H9 (cell line): Measurements from ENCODE around the gene CORO2B. TPM values are rescaled to one million over a fixed set of nuclear protein-coding genes. Genes with fewer than 3 reads are reported as not detected.

Source experiments
- DNase-seq: peaks from one replicate; pipeline ENCODE4 v3.0.0-alpha.2; 2017
- H2AFZ ChIP-seq: one replicate; pipeline ENCODE4 v1.6.1; 2013; ENCODE audit warnings: mild to moderate bottlenecking, low read length, control low read depth, moderate library complexity
- H2AK5ac ChIP-seq: 2 replicates; pipeline ENCODE4 v1.6.1; 2013; ENCODE audit warnings: low read length, control low read depth, mixed read lengths; ENCODE audit not compliant: insufficient read length
- H2BK120ac ChIP-seq: one replicate; pipeline ENCODE4 v1.6.1; 2013; ENCODE audit warnings: low read depth, mild to moderate bottlenecking, low read length, control low read depth, inconsistent platforms; ENCODE audit not compliant: poor library complexity, severe bottlenecking
- H2BK12ac ChIP-seq: 2 replicates; pipeline ENCODE4 v1.6.1; 2013; ENCODE audit warnings: low read length, control low read depth, mixed read lengths, low read depth; ENCODE audit not compliant: insufficient read length
- H2BK15ac ChIP-seq: 2 replicates; pipeline ENCODE4 v1.6.1; 2013; ENCODE audit warnings: low read depth, low read length, control low read depth
- H2BK20ac ChIP-seq: one replicate; pipeline ENCODE4 v1.6.1; 2013; ENCODE audit warnings: low read depth, mild to moderate bottlenecking, low read length, control low read depth, inconsistent platforms; ENCODE audit not compliant: poor library complexity, severe bottlenecking
- H2BK5ac ChIP-seq: 2 replicates; pipeline ENCODE4 v1.6.1; 2013; ENCODE audit warnings: low read length, control low read depth, mixed read lengths; ENCODE audit not compliant: insufficient read length
- H3K14ac ChIP-seq: 2 replicates; pipeline ENCODE4 v1.6.1; 2013; ENCODE audit warnings: low read length, control low read depth; ENCODE audit not compliant: insufficient read depth
- H3K18ac ChIP-seq: 2 replicates; pipeline ENCODE4 v1.6.1; 2013; ENCODE audit warnings: low read depth, mild to moderate bottlenecking, mixed read lengths, low read length, control low read depth; ENCODE audit not compliant: insufficient read length
- H3K23ac ChIP-seq: 2 replicates; pipeline ENCODE4 v1.6.1; 2013; ENCODE audit warnings: low read length, control low read depth, mixed read lengths, low read depth; ENCODE audit not compliant: insufficient read length
- H3K23me2 ChIP-seq: 2 replicates; pipeline ENCODE4 v1.6.1; 2013; ENCODE audit warnings: low read depth, mild to moderate bottlenecking, mixed read lengths, low read length, control low read depth; ENCODE audit not compliant: insufficient read length, poor library complexity, severe bottlenecking
- H3K27ac ChIP-seq: 2 replicates; pipeline ENCODE4 v1.5.1; 2013; ENCODE audit warnings: low read length, control low read depth, mixed read lengths, low read depth; ENCODE audit not compliant: insufficient read length
- H3K27me3 ChIP-seq: 2 replicates; pipeline ENCODE4 v1.6.1; 2013; ENCODE audit warnings: low read length, control low read depth, inconsistent platforms; ENCODE audit not compliant: insufficient read depth
- H3K4ac ChIP-seq: 2 replicates; pipeline ENCODE4 v1.6.1; 2013; ENCODE audit warnings: low read depth, mild to moderate bottlenecking, control low read depth, inconsistent platforms, low read length, moderate library complexity
- H3K4me1 ChIP-seq: 2 replicates; pipeline ENCODE4 v1.6.1; 2013; ENCODE audit warnings: low read length, control low read depth, inconsistent platforms; ENCODE audit not compliant: insufficient read depth
- H3K4me2 ChIP-seq: 2 replicates; pipeline ENCODE4 v1.6.1; 2013; ENCODE audit warnings: low read length, control low read depth, mixed read lengths; ENCODE audit not compliant: insufficient read length, insufficient read depth
- H3K56ac ChIP-seq: 2 replicates; pipeline ENCODE4 v1.6.1; 2013; ENCODE audit warnings: low read depth, mild to moderate bottlenecking, mixed read lengths, low read length, control low read depth; ENCODE audit not compliant: insufficient read length
- H3K79me1 ChIP-seq: 2 replicates; pipeline ENCODE4 v1.6.1; 2013; ENCODE audit warnings: low read depth, mild to moderate bottlenecking, moderate library complexity, low read length, control low read depth, inconsistent platforms; ENCODE audit not compliant: insufficient read depth, poor library complexity, severe bottlenecking
- H3K79me2 ChIP-seq: 2 replicates; pipeline ENCODE4 v1.6.1; 2013; ENCODE audit warnings: low read length, control low read depth, inconsistent platforms; ENCODE audit not compliant: insufficient read depth
- H3K9ac ChIP-seq: 2 replicates; pipeline ENCODE4 v1.6.1; 2013; ENCODE audit warnings: low read length, control low read depth, mixed read lengths; ENCODE audit not compliant: insufficient read length; ENCODE audit errors: extremely low read depth
- H3K9me3 ChIP-seq: one replicate; pipeline ENCODE4 v1.6.1; 2013; ENCODE audit warnings: low read depth, low read length, inconsistent platforms; ENCODE audit not compliant: control insufficient read depth
- H3T11ph ChIP-seq: one replicate; pipeline ENCODE4 v1.6.1; 2013; ENCODE audit warnings: mild to moderate bottlenecking, low read length, control low read depth, inconsistent platforms
- H4K20me1 ChIP-seq: one replicate; pipeline ENCODE4 v1.6.1; 2013; ENCODE audit not compliant: control insufficient read depth, insufficient read length, insufficient read depth
- H4K5ac ChIP-seq: 2 replicates; pipeline ENCODE4 v1.6.1; 2013; ENCODE audit warnings: low read depth, mild to moderate bottlenecking, mixed read lengths, low read length, control low read depth; ENCODE audit not compliant: insufficient read length
- H4K8ac ChIP-seq: replicated peaks from 2 replicates; pipeline ENCODE4 v1.6.1; 2013; ENCODE audit warnings: low read length, control low read depth, mixed read lengths, low read depth; ENCODE audit not compliant: insufficient read length
- H4K91ac ChIP-seq: 2 replicates; pipeline ENCODE4 v1.6.1; 2013; ENCODE audit warnings: low read depth, mild to moderate bottlenecking, moderate library complexity, mixed read lengths, low read length, control low read depth; ENCODE audit not compliant: insufficient read length
- H3K27ac Mint-ChIP-seq, 3 experiments: 2 replicates in 2 of 3; 3 replicates in 1 of 3; pipeline ENCODE4 v1.8.0; 2020 to 2021; ENCODE audit warnings: mixed read lengths in 3 of 3, mild to moderate bottlenecking in 1 of 3, moderate library complexity in 1 of 3
- H3K27me3 Mint-ChIP-seq: 2 replicates; pipeline ENCODE4 v1.8.0; 2021; ENCODE audit warnings: low read depth, mild to moderate bottlenecking, moderate library complexity, mixed read lengths
- H3K36me3 Mint-ChIP-seq, 3 experiments: 2 replicates in 2 of 3; 3 replicates in 1 of 3; pipeline ENCODE4 v1.8.0; 2020 to 2021; ENCODE audit warnings: low read depth in 3 of 3, mixed read lengths in 3 of 3; ENCODE audit not compliant: insufficient read depth in 1 of 3
- H3K4me1 Mint-ChIP-seq, 2 experiments: 2 replicates each; pipeline ENCODE4 v1.8.0; 2020; ENCODE audit warnings: mixed read lengths in 2 of 2
- H3K4me3 Mint-ChIP-seq, 2 experiments: 2 replicates in 1 of 2; 3 replicates in 1 of 2; pipeline ENCODE4 v1.8.0; 2020 to 2021; ENCODE audit warnings: mild to moderate bottlenecking in 2 of 2, mixed read lengths in 2 of 2, moderate library complexity in 1 of 2
- H3K9me3 Mint-ChIP-seq, 2 experiments: 2 replicates in 1 of 2; 3 replicates in 1 of 2; pipeline ENCODE4 v1.8.0; 2020; ENCODE audit warnings: mild to moderate bottlenecking in 2 of 2, mixed read lengths in 2 of 2, moderate library complexity in 1 of 2
- WGBS: extraction: QIAGEN DNeasy Blood & Tissue Kit; methylation state at CpG from one replicate; pipeline ENCODE4 v1.1.7; 2013; ENCODE audit warnings: missing lambda C conversion rate, low lambda C conversion rate, mixed read lengths; ENCODE audit not compliant: insufficient read length; ENCODE audit errors: extremely low coverage; 5-methylcytosine and 5-hydroxymethylcytosine counted together
- total RNA-seq: library from RNA; stranded (reverse); gene quantifications from 2 replicates; pipeline ENCODE4 v1.2.1, GENCODE V29; 2021
- TF ChIP-seq, protein P1 (sequence below): fragments of 200-600 bp; sonication (generic); conservative IDR thresholded peaks from 3 replicates; pipeline ENCODE4 v1.8.0; 2021; ENCODE audit warnings: antibody characterized with exemption, mild to moderate bottlenecking

Gene CORO2B
- total RNA-seq, 1 experiment from 2014 or later: 3.1 TPM

DNA sequence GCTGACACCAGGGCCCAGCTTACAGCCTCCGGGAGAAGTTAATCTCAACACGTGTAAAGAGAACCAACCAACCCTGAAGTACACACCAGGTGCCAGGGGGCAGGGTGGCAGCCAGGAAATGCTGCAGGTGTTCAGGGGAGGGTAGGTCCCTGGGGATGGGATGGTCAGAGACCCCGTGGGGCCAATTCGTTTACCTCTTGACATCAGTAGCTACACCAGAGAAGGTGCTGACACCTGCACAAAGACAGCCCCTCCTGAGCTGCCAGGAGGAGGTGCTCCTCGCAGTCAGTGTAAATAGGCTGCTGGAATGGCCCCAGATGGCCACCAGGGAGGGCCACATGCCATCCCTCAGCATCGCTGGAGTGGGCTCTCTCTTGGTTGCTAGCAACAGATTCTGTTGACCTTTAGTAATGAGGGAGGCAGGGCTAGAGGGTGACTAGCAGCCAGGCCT, 52.8 kb downstream of the CORO2B start:
- Histone ChIP-seq H3K56ac (no peak overlapping the region), H2BK12ac (no peak overlapping the region), H3K9ac (no peak overlapping the region), H2BK5ac (no peak overlapping the region), H3K14ac (no peak overlapping the region), H3T11ph (no peak overlapping the region), H2BK15ac (no peak overlapping the region), H4K5ac (no peak overlapping the region), H3K23ac (no peak overlapping the region), H4K20me1 (no peaks in the 10 kb centered on the region), H3K18ac (no peak overlapping the region), H3K9me3 (no peaks in the 10 kb centered on the region), H3K27me3 (no peaks in the 10 kb centered on the region), H3K4me2 (no peak overlapping the region), H3K23me2 (no peaks in the 10 kb centered on the region), H3K4me1 (no peaks in the 10 kb centered on the region; the same call in 1 of the 2 replicates), H2AFZ (no peak overlapping the region), H4K8ac (no peak overlapping the region), H3K79me2 (no peaks in the 10 kb centered on the region), H2BK20ac (no peak overlapping the region), H3K27ac (no peak overlapping the region), H2AK5ac (no peak overlapping the region), H3K79me1 (no peaks in the 10 kb centered on the region), H4K91ac (no peak overlapping the region), H2BK120ac (no peak overlapping the region), H3K4ac (no peak overlapping the region)
- Mint-ChIP-seq H3K36me3 (no peaks in the 10 kb centered on the region; a peak in 1 of 7 replicates), H3K9me3 (no peaks in the 10 kb centered on the region), H3K4me1 (peaks cover 15 to 22% of the 10 kb centered on the region in 2 experiments), H3K27ac (peak overlapping the region in 2 of 3 experiments; percentile 71 to 73; a peak in 2 of 7 replicates), H3K27me3 (no peaks in the 10 kb centered on the region; the same call in none of the 2 replicates), H3K4me3 (no peak overlapping the region)
- peak; percentile 82 for DNase-seq
- TF ChIP-seq, protein P1, sequence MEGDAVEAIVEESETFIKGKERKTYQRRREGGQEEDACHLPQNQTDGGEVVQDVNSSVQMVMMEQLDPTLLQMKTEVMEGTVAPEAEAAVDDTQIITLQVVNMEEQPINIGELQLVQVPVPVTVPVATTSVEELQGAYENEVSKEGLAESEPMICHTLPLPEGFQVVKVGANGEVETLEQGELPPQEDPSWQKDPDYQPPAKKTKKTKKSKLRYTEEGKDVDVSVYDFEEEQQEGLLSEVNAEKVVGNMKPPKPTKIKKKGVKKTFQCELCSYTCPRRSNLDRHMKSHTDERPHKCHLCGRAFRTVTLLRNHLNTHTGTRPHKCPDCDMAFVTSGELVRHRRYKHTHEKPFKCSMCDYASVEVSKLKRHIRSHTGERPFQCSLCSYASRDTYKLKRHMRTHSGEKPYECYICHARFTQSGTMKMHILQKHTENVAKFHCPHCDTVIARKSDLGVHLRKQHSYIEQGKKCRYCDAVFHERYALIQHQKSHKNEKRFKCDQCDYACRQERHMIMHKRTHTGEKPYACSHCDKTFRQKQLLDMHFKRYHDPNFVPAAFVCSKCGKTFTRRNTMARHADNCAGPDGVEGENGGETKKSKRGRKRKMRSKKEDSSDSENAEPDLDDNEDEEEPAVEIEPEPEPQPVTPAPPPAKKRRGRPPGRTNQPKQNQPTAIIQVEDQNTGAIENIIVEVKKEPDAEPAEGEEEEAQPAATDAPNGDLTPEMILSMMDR: peak; percentile 66
- no CpG with 5 or more reads among the region's 6 CpGs for WGBS
